ENCODE measurements around the gene CFAP47.

The CFAP47 gene

GRCh38 chrX:36434522-36434921, 515.0 kb downstream of the CFAP47 start:
- H3K27me3 ChIP-seq (ENCODE audit: insufficient read depth, poor library complexity, severe bottlenecking) = no peaks in the 10 kb centered on the region
- no peak overlapping the region for H3K4me3 ChIP-seq (replicated peaks; ENCODE audit: insufficient read depth, low read length)
- no peak overlapping the region for H3K27ac ChIP-seq (replicated peaks)
- no peak for DNase-seq (ENCODE audit: low read depth in 1 of 2, low spot score in 1 of 2)
- TF ChIP-seq POLR2AphosphoS5 (IDR thresholded peaks at IDR 0.05; ENCODE audit: low read depth) (no peak), SPI1 (IDR thresholded peaks at IDR 0.05; ENCODE audit: borderline replicate concordance, low read depth) (no peak), REST (IDR thresholded peaks at IDR 0.05; ENCODE audit: insufficient replicate concordance, low read depth) (no peak), GABPA (IDR thresholded peaks at IDR 0.05; ENCODE audit: low read depth) (no peak)
- TF ChIP-seq, protein P1, sequence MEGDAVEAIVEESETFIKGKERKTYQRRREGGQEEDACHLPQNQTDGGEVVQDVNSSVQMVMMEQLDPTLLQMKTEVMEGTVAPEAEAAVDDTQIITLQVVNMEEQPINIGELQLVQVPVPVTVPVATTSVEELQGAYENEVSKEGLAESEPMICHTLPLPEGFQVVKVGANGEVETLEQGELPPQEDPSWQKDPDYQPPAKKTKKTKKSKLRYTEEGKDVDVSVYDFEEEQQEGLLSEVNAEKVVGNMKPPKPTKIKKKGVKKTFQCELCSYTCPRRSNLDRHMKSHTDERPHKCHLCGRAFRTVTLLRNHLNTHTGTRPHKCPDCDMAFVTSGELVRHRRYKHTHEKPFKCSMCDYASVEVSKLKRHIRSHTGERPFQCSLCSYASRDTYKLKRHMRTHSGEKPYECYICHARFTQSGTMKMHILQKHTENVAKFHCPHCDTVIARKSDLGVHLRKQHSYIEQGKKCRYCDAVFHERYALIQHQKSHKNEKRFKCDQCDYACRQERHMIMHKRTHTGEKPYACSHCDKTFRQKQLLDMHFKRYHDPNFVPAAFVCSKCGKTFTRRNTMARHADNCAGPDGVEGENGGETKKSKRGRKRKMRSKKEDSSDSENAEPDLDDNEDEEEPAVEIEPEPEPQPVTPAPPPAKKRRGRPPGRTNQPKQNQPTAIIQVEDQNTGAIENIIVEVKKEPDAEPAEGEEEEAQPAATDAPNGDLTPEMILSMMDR (IDR thresholded peaks at IDR 0.05; ENCODE audit: insufficient read depth, low read length) = no peak

All from HL-60 (cell line).